Astrocyte (in vitro differentiated cells and primary cell): ENCODE data around the gene NSUN7. TPM values are rescaled to one million over a fixed set of nuclear protein-coding genes. Genes with fewer than 3 reads are reported as not detected.

Experiments used
- DNase-seq: peaks from one replicate; pipeline ENCODE4 v3.0.0-alpha.2; 2010; ENCODE audit warnings: low read depth
- FAIRE-seq: peaks from 2 replicates; lab custom pipeline; 2011; peaks lifted over from hg19 to GRCh38; lab: Jason Lieb, UNC
- H2AFZ ChIP-seq: 2 replicates; pipeline ENCODE4 v1.6.0; 2012; ENCODE audit warnings: low read depth, low read length, inconsistent platforms
- H3K27ac ChIP-seq: 2 replicates; pipeline ENCODE4 v1.5.1; 2011; ENCODE audit warnings: low read depth, low read length, inconsistent platforms
- H3K27me3 ChIP-seq: 2 replicates; pipeline ENCODE4 v1.6.0; 2011; ENCODE audit warnings: low read length, inconsistent platforms; ENCODE audit not compliant: insufficient read depth
- H3K36me3 ChIP-seq: 2 replicates; pipeline ENCODE4 v1.5.1; 2011; ENCODE audit warnings: low read length, inconsistent platforms; ENCODE audit not compliant: insufficient read depth
- H3K4me1 ChIP-seq: 2 replicates; pipeline ENCODE4 v1.5.1; 2011; ENCODE audit warnings: low read length, inconsistent platforms; ENCODE audit not compliant: insufficient read depth
- H3K4me2 ChIP-seq: 2 replicates; pipeline ENCODE4 v1.6.0; 2012; ENCODE audit warnings: low read length, inconsistent platforms
- H3K4me3 ChIP-seq: 2 replicates; pipeline ENCODE4 v1.5.1; 2011; ENCODE audit warnings: low read depth, mild to moderate bottlenecking, low read length, inconsistent platforms; ENCODE audit not compliant: insufficient read depth
- H3K79me2 ChIP-seq: 2 replicates; pipeline ENCODE4 v1.6.0; 2012; ENCODE audit warnings: mild to moderate bottlenecking, low read length, inconsistent platforms; ENCODE audit not compliant: insufficient read depth
- H3K9ac ChIP-seq: 2 replicates; pipeline ENCODE4 v1.6.0; 2012; ENCODE audit warnings: mild to moderate bottlenecking, low read length, inconsistent platforms
- H3K9me3 ChIP-seq: 2 replicates; pipeline ENCODE4 v1.5.1; 2012; ENCODE audit warnings: low read depth, mild to moderate bottlenecking, low read length, inconsistent platforms; ENCODE audit not compliant: insufficient read depth
- H4K20me1 ChIP-seq: 2 replicates; pipeline ENCODE4 v1.6.0; 2012; ENCODE audit warnings: low read length, inconsistent platforms; ENCODE audit not compliant: insufficient read depth
- H3K27ac Mint-ChIP-seq: one replicate; pipeline ENCODE4 v1.8.0; 2021; ENCODE audit warnings: mild to moderate bottlenecking, mixed read lengths; ENCODE audit not compliant: unreplicated experiment
- H3K27me3 Mint-ChIP-seq: one replicate; pipeline ENCODE4 v1.8.0; 2021; ENCODE audit warnings: low read depth, mixed read lengths; ENCODE audit not compliant: unreplicated experiment
- H3K36me3 Mint-ChIP-seq: one replicate; pipeline ENCODE4 v1.8.0; 2021; ENCODE audit warnings: low read depth, mixed read lengths; ENCODE audit not compliant: unreplicated experiment
- H3K4me1 Mint-ChIP-seq: one replicate; pipeline ENCODE4 v1.8.0; 2021; ENCODE audit warnings: low read depth, mixed read lengths; ENCODE audit not compliant: unreplicated experiment
- H3K4me3 Mint-ChIP-seq: one replicate; pipeline ENCODE4 v1.8.0; 2021; ENCODE audit warnings: mild to moderate bottlenecking, moderate library complexity, mixed read lengths; ENCODE audit not compliant: unreplicated experiment
- H3K9me3 Mint-ChIP-seq: one replicate; pipeline ENCODE4 v1.8.0; 2021; ENCODE audit warnings: mild to moderate bottlenecking, mixed read lengths; ENCODE audit not compliant: unreplicated experiment
- EZH2 ChIP-seq: IDR thresholded peaks from 2 replicates; pipeline ENCODE4 v1.6.1; 2012; ENCODE audit warnings: mild to moderate bottlenecking, low read length, inconsistent platforms; ENCODE audit not compliant: insufficient read depth
- total RNA-seq: library from RNA; stranded (reverse); gene quantifications from 2 replicates; pipeline ENCODE4 v1.2.1, GENCODE V29; 2021
- TF ChIP-seq, protein P1 (sequence below): IDR thresholded peaks from 2 replicates; pipeline ENCODE4 v1.5.1; 2011; ENCODE audit warnings: low read depth, mild to moderate bottlenecking, inconsistent platforms, low read length, moderate library complexity; ENCODE audit not compliant: insufficient read depth

The NSUN7 gene
- total RNA-seq, 1 donor from 2014 or later = 2.5 TPM

DNA sequence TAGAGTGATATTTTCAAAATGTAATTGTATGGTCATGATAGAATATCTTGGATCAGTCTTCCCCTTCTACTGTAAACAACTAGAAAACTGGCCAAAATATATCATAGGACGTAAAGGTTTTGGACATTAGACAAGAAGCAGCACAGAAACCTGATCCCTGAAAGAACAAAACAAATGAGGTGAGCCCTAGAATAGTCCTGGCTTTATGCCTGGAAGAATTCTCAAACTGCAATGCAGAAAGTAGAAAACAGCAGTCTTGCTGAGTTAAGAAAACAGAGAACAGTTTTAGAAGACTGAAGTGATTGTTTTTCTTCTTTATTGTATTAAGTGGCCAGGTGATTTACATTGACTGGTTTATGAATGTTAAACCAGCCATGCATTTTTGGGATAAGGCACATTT lies 19.5 kb downstream of the NSUN7 start:
- H3K27me3 Mint-ChIP-seq = no peaks in the 10 kb centered on the region
- Histone ChIP-seq H3K36me3 (no peaks in the 10 kb centered on the region), H3K9me3 (no peaks in the 10 kb centered on the region), H3K27ac (no peak overlapping the region), H3K9ac (no peak overlapping the region), H3K4me1 (no peaks in the 10 kb centered on the region), H3K79me2 (no peaks in the 10 kb centered on the region), H3K4me3 (no peak overlapping the region), H2AFZ (no peak overlapping the region), H3K4me2 (no peak overlapping the region), H4K20me1 (no peaks in the 10 kb centered on the region), H3K27me3 (no peaks in the 10 kb centered on the region)
- H3K9me3 Mint-ChIP-seq = peaks cover 3% of the 10 kb centered on the region
- H3K27ac Mint-ChIP-seq = no peak overlapping the region
- no peak for TF ChIP-seq EZH2
- TF ChIP-seq, protein P1, sequence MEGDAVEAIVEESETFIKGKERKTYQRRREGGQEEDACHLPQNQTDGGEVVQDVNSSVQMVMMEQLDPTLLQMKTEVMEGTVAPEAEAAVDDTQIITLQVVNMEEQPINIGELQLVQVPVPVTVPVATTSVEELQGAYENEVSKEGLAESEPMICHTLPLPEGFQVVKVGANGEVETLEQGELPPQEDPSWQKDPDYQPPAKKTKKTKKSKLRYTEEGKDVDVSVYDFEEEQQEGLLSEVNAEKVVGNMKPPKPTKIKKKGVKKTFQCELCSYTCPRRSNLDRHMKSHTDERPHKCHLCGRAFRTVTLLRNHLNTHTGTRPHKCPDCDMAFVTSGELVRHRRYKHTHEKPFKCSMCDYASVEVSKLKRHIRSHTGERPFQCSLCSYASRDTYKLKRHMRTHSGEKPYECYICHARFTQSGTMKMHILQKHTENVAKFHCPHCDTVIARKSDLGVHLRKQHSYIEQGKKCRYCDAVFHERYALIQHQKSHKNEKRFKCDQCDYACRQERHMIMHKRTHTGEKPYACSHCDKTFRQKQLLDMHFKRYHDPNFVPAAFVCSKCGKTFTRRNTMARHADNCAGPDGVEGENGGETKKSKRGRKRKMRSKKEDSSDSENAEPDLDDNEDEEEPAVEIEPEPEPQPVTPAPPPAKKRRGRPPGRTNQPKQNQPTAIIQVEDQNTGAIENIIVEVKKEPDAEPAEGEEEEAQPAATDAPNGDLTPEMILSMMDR = no peak
- FAIRE-seq (no peak), DNase-seq (peak; percentile 36)
- no peak overlapping the region for H3K4me3 Mint-ChIP-seq
- H3K4me1 Mint-ChIP-seq = no peaks in the 10 kb centered on the region
- peaks cover 2% of the 10 kb centered on the region for H3K36me3 Mint-ChIP-seq

DNA sequence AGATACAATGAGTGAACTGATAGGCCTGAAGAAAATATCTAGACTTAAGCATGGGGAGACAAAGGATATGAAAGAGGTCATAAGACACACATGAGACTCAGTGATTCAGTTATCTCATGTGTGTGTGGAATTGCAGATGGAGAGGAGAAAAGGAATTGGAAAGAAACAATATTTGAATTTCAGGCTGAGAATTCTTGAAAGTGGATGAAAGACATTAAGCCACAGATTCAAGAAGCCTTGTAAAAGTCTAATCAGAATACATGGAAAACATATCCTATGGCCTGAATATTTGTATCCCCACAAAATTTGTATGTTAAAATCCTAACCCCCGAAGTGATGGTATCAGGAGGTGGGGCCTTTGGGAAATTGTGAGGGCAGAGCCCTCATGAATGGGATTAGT lies 28.3 kb downstream of the NSUN7 start:
- no peak overlapping the region for H3K4me2 ChIP-seq
- no peak overlapping the region for H3K4me3 Mint-ChIP-seq
- FAIRE-seq = no peak

DNA sequence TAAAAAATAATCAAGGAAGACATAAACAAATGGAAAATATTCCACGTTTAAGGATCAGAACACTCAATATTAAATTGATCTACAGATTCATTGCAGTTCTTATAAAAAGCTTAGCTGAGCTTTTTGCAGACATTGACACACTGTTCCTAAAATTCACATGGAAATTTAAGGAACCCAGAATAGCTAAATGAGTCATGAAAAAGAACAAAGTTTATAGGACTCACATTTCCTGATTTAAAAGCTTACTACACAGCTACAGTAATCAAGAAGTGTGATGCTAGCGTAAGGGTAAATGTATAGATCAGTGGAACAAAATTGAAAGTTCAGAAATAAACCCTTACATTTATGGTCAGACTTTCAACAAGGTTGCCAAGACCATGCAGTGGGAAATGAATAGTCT lies 33.1 kb downstream of the NSUN7 start:
- no peaks in the 10 kb centered on the region for H3K36me3 Mint-ChIP-seq
- no peaks in the 10 kb centered on the region for H3K4me1 Mint-ChIP-seq
- no peaks in the 10 kb centered on the region for H3K9me3 Mint-ChIP-seq
- no peak for FAIRE-seq
- Histone ChIP-seq H4K20me1 (no peaks in the 10 kb centered on the region), H3K4me3 (no peak overlapping the region), H3K9ac (no peak overlapping the region), H3K4me2 (no peak overlapping the region), H2AFZ (no peak overlapping the region), H3K36me3 (no peaks in the 10 kb centered on the region), H3K27me3 (no peaks in the 10 kb centered on the region), H3K79me2 (no peaks in the 10 kb centered on the region), H3K9me3 (no peaks in the 10 kb centered on the region), H3K4me1 (no peaks in the 10 kb centered on the region), H3K27ac (no peak overlapping the region)
- DNase-seq = no peak
- H3K27ac Mint-ChIP-seq = no peak overlapping the region
- TF ChIP-seq, protein P1 = no peak
- no peak for TF ChIP-seq EZH2
- no peaks in the 10 kb centered on the region for H3K27me3 Mint-ChIP-seq
- no peak overlapping the region for H3K4me3 Mint-ChIP-seq

More for the DNA sequence above, 28.3 kb downstream of the NSUN7 start:
- Mint-ChIP-seq H3K27ac (no peak overlapping the region), H3K9me3 (no peaks in the 10 kb centered on the region), H3K4me1 (no peaks in the 10 kb centered on the region), H3K27me3 (no peaks in the 10 kb centered on the region), H3K36me3 (no peaks in the 10 kb centered on the region)
- H3K4me1 ChIP-seq = no peaks in the 10 kb centered on the region
- H3K4me3 ChIP-seq = no peak overlapping the region
- DNase-seq = no peak
- H3K36me3 ChIP-seq = no peaks in the 10 kb centered on the region
- H3K27ac ChIP-seq = no peak overlapping the region
- no peak overlapping the region for H3K9ac ChIP-seq
- no peaks in the 10 kb centered on the region for H3K27me3 ChIP-seq
- no peak for TF ChIP-seq EZH2
- TF ChIP-seq, protein P1 = no peak
- H3K9me3 ChIP-seq = no peaks in the 10 kb centered on the region
- no peak overlapping the region for H2AFZ ChIP-seq
- no peaks in the 10 kb centered on the region for H4K20me1 ChIP-seq
- no peaks in the 10 kb centered on the region for H3K79me2 ChIP-seq
